Skin epidermis (tissue), 12 donors: ENCODE data around the gene GABRA4.

Source experiments
- H3K27ac ChIP-seq, 21 experiments: fragments of 200-600 bp; sonication (generic) in 11 of 21; one replicate each; pipeline ENCODE4 v1.5.0; 2020; ENCODE audit warnings: mild to moderate bottlenecking in 3 of 21, inconsistent platforms in 2 of 21, moderate library complexity in 2 of 21
- H3K4me3 ChIP-seq, 7 experiments: fragments of 200-600 bp; sonication (generic) in 2 of 7; one replicate each; pipeline ENCODE4 v1.5.0; 2020; ENCODE audit warnings: inconsistent platforms in 2 of 7, mild to moderate bottlenecking in 2 of 7, moderate library complexity in 1 of 7

Gene GABRA4

GRCh38 chr4:46984781-46985180, 8.6 kb downstream of the GABRA4 start:
- Histone ChIP-seq H3K4me3 (no peak overlapping the region), H3K27ac (no peak overlapping the region)

DNA sequence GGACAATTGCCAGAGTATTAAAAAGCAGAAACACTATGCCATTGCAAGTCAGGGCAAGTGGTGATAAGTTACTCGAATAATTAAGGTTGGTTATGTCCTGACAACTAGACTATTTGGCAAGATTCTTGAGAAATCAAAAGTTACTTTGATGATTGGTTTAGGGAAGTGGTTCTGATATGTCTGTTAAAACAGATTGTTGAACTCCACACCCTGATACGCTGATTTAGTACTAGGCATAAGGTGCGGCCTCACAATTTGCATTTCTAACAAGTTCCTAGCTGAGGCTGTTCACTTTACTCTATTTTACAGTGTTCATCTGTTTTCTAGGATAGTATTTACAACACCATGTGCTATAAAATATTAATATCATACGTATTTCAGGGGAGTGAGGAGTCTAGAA, 12.5 kb downstream of the GABRA4 start:
- Histone ChIP-seq H3K4me3 (no peak overlapping the region), H3K27ac (no peak overlapping the region)

DNA sequence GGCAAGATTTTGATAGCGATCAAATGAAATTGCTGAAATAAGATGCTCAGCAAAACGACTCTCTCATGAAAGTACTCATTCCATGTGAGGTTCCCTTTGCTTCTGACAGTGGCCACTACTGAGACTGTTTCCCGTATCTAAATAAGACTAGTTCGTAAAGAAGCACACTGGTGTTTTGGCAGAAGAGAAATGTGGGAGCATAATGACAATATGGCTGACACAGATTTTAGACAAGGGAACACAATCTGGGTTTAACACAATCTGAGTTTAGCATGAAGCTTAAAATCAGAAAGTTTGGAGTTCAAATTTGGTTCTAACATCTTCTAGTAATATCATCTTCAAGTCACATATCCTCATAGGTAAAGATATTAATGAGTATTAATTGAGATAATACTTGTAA, 13.7 kb downstream of the GABRA4 start:
- H3K27ac ChIP-seq, result no peak overlapping the region
- no peak overlapping the region for H3K4me3 ChIP-seq

- no peak overlapping the region for H3K27ac ChIP-seq
Measured at GRCh38 chr4:46979283-46979682, 14.1 kb downstream of the GABRA4 start.

GRCh38 chr4:46977245-46977644, 16.1 kb downstream of the GABRA4 start:
- Histone ChIP-seq H3K4me3 (no peak overlapping the region), H3K27ac (no peak overlapping the region)

More at GRCh38 chr4:46979283-46979682, 14.1 kb downstream of the GABRA4 start:
- no peak overlapping the region for H3K4me3 ChIP-seq

- Histone ChIP-seq H3K27ac (no peak overlapping the region), H3K4me3 (no peak overlapping the region)
Measured at GRCh38 chr4:46975812-46976553, 17.4 kb downstream of the GABRA4 start.

GRCh38 chr4:46974891-46975543, 18.4 kb downstream of the GABRA4 start:
- H3K27ac ChIP-seq, result no peak overlapping the region
- no peak overlapping the region for H3K4me3 ChIP-seq

DNA sequence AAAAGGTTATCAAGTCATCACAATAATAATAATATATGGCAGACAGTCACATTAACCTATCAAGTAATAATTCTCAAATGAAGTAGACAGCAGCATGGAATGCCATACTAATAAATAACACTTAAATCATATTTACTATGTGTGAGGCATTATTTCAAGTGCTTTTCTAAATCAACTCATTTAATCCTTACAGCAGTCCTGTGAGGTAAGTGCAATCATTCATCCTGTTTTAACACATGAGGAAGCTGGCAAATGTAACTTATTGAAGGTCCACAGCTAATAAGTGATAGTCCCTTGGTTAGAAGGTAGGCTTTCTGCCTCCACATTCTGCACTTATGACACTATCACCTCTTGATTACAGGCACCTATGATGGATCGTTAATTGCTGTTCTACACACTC, 24.5 kb downstream of the GABRA4 start:
- no peak overlapping the region for H3K4me3 ChIP-seq
- H3K27ac ChIP-seq, result no peak overlapping the region

DNA sequence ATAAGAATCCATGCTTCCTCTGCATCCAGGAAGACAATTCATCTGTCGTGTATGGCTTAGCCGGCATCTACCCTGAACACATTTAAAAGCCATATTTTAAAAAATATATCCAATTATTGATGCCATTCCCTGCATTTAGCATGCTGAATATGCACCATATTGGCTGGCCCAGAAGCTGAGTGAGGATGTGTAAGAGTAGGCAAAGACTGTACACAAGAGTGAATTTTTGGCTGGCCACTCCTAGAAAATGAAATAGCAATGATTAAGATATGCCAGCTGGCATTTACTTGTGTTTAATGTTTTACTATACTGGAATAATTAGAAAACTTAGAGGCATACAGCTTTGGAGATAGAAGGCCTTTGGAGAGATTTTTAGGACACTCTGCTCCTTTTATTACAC, 25.8 kb downstream of the GABRA4 start:
- Histone ChIP-seq H3K27ac (no peak overlapping the region), H3K4me3 (no peak overlapping the region)

- no peak overlapping the region for H3K27ac ChIP-seq
- H3K4me3 ChIP-seq, result no peak overlapping the region
Measured at GRCh38 chr4:46958742-46959488, 34.5 kb downstream of the GABRA4 start.

DNA sequence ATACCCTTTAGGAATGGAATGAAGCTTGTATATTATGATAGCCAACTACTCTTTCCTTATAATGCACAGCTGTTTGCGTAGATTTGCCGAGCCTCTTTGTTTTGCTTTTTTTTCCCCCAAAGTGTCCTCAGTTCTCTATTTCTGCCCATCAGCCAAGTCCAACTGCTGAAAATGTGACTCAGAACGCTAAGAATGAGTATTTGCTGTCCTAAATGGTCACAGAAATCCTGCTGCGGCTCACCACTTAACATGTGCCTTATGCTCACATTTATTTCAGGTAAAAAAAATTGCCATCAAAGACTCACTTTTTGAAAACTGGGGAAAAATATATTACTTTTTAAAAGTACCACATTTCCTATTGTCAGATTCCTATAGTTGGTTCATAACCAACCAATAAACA, 36.9 kb downstream of the GABRA4 start:
- H3K4me3 ChIP-seq, result no peak overlapping the region
- no peak overlapping the region for H3K27ac ChIP-seq

GRCh38 chr4:46955601-46956000, 37.8 kb downstream of the GABRA4 start:
- Histone ChIP-seq H3K27ac (no peak overlapping the region), H3K4me3 (no peak overlapping the region)

DNA sequence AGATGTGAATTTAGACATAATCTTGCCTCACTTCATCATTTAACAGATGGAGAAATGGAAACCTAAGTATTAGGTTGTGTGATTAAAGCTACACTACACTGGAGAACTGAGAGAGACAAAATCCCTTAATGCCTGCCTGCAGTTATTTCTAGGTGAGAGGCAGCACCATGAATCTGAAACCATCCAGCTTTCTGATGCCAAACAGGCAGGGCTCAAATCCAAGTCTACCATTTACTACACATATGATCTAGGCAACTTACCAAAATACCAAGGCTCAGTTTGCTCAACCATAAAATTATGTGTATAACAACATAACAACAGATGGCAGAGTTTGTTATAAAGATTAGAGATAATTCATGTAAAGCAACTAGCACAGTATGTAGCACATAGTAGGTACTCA, 38.7 kb downstream of the GABRA4 start:
- Histone ChIP-seq H3K27ac (no peak overlapping the region), H3K4me3 (no peak overlapping the region)

- H3K27ac ChIP-seq, result no peak overlapping the region
- no peak overlapping the region for H3K4me3 ChIP-seq
Measured at GRCh38 chr4:46953564-46953963, 39.8 kb downstream of the GABRA4 start.

- Histone ChIP-seq H3K4me3 (no peak overlapping the region), H3K27ac (no peak overlapping the region)
Measured at GRCh38 chr4:46952451-46952850, 40.9 kb downstream of the GABRA4 start.

- H3K4me3 ChIP-seq, result no peak overlapping the region
- H3K27ac ChIP-seq, result no peak overlapping the region
Measured at GRCh38 chr4:46950826-46951225, 42.6 kb downstream of the GABRA4 start.

GRCh38 chr4:46949822-46950221, 43.6 kb downstream of the GABRA4 start:
- no peak overlapping the region for H3K4me3 ChIP-seq
- no peak overlapping the region for H3K27ac ChIP-seq

DNA sequence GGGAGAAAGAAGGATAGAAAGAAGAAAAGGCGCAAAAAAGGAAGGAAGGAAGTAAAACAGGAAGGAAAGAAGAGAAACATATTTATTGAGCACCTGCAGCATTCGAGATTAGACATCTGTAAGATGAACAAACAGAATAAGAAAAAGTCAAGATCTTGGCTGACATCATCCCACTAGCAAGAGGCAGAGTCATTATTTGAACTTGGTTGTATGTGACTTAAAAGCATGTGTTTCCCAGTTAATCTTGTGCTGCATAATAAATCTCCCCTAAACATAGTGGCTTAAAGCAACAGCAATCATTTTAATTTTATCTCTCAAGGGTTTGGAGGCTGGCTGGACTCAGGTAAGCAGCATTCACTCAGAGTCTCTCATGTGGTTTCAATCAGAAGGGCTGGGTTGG, 45.8 kb downstream of the GABRA4 start:
- Histone ChIP-seq H3K4me3 (no peak overlapping the region), H3K27ac (no peak overlapping the region)

DNA sequence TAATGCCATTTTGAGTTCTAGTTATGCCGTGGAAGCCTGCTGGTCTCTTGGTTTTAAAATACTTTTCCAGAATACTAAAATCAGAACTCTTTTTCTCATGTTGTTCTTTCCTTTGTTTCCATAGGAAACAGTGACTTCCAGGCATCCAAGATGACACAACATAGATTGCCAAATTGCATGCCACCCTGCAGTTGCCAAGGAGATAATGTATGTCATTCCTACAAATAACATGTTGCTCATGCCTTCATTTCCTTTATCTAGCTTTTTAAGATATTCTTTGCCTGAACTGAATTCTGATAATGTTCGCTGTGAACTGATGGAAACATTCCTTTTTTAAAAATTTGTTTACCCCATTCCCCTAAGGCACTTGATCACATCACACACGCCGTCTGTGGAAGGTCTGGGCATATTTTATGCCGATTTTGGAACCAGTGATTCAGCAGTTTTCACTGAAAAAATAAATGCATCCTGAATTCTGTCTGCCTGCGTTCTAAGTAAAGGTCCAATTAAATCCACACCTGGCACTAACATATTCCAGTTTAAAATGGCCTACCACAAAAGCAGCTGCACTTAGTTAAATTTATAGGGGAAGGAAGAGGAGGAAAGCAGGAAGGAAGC, 46.4 kb downstream of the GABRA4 start:
- no peak overlapping the region for H3K4me3 ChIP-seq
- no peak overlapping the region for H3K27ac ChIP-seq

DNA sequence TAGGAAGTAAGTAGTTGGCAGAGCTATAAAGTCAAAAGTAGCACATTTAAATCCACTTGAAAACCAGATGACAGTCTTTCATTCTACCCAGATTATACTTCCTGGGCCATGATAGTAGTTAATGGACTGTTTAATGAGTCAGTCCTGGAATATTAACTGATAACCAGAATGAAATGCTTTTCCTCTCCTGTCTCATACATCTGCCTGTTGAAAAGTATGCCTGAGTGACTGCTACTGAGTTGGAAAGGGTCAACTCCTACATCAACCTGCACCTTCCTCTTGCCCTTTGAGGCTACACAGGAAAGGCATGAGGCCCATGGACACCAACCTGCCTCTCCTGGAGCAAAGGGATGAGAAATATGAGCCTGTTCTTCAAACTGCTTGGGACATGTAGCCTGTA, 48.3 kb downstream of the GABRA4 start:
- Histone ChIP-seq H3K4me3 (no peak overlapping the region), H3K27ac (no peak overlapping the region)

DNA sequence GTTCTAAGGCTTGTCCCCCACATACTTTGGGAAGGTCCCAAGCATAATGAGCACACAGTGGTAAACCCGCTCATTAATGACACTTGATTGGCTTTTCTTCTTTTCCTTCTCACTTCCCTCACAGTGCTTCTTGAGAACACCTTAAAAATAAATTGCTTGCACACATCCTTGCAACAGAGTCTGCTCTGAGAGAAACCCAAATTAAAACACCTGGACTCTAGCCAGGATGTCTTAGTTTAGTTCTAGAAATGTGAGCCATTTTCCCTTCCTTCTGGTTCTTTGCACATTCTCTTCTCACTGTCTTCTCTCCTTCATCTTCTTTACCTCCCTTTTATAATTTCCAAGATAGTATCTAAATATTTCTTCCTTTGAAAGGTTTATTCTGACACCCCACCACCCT, 49.0 kb downstream of the GABRA4 start:
- Histone ChIP-seq H3K27ac (no peak overlapping the region), H3K4me3 (no peak overlapping the region)
